ENCODE results near the gene STRAP.
A peak's percentile ranks its signal among the peaks of the same experiment; 100 is the strongest.
"Not testable (repeated sequence)": the region's sequence is repeated elsewhere in the genome, so short reads cannot be mapped to it uniquely, and the experiment has no call there.

Gene STRAP

DNA sequence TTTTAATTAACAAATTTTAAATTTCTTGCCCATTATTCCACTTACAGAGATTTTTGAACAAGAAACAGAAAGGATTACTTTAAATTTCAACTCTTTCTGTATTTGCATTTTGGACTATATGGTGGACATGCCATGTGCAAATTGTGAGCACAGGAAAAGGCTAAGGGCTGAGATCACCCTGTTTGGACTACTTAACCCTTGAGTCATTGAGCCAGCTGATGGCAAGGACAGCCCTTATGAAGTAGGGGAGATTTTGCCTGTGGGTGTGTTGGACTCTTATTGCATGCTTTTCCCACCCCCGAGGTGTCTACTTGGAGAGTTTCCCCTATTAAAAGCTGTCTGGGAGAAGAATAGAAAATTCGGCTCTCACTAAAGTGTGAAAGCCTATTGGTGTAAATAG is 46.2 kb downstream of the STRAP start:
- peak; percentile 84 for DNase-seq (ENCODE audit: low spot score)

DNA sequence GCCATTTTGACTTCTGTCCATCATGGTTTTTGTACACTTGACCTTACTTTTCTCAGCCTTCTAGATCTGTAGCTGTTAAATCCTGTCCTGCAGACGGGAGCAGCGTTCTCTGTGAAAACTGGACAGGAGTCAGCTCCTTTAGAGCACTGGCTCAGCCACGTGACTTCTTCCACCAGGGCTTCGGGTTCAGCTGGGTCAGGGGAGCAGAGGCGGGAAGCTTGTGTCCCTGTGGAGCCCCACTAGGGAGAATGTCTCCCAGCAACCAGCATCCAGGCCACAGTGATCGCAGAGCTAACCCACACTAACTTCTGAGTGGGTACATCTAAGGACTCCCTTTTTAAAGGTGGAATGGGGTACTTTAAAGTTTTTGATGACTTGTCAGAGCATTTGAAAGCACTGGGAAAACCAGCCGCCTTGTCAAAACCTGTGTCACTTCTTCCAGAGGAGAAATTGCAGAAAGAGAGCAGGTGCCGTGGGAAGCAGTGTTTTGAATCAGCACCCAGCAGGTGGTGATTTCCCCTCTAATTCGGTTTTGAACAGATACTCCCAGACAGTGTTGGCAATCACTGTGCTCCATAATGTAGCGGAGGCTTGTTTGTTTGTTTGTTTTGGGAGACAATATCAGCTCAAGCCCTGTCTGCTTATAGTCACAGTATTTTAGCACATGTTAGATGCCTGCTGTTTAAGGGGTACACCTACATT is 46.8 kb downstream of the STRAP start:
- no peak for DNase-seq (ENCODE audit: low spot score)

DNA sequence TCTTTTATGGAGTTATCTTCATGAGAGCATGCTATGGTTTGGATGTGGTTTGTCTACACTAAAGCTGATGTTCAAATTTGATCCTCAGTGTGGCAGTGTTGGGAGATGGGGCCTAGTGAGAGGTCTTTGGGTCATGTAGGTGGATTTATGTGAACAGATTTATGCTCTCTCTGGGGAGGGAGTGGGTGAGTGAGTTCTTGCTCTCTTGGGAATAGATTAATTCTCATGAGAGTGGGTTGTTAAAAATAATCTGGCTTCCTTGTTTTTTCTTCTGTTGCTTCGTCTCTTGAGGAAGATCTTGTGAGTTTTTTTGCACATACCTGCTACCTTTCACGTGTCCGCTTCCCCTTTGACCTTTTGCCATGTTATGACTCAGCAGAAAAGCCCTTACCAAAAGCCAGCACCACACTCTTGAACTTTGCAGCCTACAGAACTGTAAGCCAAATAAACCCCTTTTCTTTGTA is 49.4 kb downstream of the STRAP start:
- DNase-seq (ENCODE audit: low spot score), result no peak

DNA sequence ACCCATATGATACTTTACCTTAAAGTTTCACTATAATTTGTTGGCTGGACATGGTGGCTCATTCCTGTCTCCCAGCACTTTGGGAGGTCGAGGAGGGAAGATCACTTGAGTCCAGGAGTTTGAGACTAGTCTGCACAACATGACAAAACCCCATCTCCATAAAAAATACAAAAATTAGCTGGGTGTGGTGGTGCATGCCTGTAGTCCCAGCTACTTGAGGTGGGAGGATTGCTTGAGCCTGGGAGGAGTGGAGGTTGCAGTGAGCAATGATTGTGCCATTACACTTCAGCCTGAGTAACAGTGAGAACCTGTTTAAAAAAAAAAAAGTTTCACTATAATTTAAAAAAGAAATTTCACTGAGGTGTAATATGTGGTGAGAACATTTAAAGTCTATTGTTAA is 50.1 kb downstream of the STRAP start:
- DNase-seq (ENCODE audit: low spot score), result no peak

DNA sequence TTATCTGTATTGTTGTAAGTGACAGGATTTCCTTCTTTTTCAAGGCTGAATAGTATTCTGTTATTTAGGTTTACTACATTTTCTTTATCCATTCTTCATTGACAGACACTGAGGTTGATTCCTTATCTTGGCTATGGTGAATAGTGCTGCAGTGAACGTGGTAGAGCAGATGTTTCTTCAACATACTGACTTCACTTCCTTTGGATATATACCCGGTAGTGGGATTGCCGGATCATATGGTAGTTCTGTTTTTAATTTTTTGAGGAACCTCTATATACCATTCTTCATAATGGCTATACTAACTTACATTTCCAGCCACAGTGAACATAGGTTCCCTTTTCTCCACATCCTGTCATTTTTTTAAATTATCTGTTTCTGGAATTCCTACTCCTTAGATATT is 50.8 kb downstream of the STRAP start:
- no peak for DNase-seq (ENCODE audit: low spot score)

DNA sequence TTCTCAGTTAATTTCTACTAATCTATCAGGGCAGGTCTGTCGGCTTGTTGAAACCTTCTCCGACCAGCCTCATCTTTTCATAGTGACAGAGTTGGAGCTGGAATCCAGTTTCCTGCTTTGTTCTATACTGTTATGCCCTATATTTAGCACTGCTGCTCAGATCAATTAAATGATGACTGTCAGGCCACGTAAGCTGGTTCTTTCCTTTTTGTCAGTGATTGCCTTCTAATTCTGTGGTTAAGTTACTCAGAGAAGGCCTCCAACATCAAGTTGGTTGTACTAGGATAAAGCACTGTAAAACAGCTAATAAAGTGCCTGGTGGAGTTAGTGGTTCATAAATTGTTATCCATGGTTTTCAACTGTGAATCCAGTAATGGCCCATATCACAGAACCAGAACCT is 51.6 kb downstream of the STRAP start:
- DNase-seq (ENCODE audit: low spot score), result no peak

DNA sequence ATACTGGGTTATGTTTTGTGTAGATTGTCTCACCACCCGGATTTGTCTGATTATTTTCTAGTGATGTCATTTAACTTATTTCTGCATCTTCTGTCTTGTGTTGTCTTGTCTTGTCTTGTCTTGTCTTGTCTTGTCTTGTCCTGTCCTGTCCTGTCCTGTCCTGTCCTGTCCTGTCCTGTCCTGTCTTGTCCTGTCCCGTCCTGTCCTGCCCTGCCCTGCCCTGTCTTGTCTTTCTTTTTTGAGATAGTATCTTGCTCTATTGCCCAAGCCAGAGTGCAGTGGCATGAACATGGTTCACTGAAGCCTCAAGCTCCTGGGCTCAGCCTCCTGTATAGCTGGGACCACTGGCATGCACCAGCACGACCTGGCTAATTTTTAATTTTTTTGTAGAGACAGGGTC is 54.6 kb downstream of the STRAP start:
- DNase-seq (ENCODE audit: low spot score), result no peak

DNA sequence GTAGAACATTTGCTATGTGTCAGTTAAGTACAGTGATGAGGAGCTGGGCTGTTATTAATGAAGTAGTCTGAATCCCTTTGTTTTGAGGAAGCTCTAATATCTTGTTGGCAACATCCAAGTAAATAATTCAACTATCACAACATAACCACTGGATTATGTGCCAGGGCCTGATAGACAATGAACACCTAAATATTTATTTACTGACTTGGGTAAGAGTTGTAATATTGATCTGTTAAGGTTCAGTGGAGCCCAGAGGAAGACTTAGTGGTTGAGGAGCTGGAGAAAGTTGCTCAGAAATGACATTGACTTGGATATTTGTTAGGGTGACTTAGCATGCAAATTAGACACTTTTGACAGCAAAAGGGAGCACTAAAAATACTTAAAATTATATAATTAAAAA is 55.7 kb downstream of the STRAP start:
- DNase-seq (ENCODE audit: low spot score), result no peak

DNA sequence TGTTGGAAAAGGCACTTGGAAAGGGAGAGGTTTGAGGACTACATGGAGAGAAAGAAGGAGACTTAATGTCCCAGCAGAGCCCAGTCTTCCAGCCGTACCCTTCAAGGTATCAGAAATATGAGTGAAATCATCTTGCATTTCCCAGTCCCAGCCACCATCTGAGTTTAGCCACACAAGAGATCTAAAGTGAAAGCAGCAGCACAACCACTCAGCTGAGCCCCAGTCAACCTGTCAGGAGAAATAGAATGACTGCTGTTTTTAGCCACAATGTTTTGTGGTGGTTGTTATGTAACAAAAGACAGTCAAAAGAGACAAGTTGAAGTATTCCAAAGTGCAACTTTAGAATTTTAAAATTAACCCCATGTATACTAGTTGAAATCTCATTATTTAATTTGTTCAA is 56.9 kb downstream of the STRAP start:
- no peak for DNase-seq (ENCODE audit: low spot score)

DNA sequence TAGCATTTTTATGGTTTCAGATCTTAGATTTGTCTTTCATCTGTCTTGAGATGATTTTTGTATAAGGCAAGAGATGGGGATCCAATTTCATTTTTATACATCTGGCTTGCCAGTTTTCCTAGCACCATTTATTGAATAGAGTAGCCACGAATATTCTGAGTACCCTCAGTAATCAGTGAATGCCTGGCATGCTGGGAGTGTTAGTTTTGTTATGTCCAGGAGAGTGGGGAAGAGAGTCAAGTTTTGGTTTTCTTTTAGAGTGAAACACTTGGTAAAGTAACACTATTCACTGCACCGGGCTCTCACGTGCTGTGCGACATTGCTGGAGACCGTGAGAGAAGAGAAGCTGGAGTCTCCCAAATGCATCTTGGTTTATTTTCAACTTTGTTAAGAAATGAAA is 60.3 kb downstream of the STRAP start:
- DNase-seq (ENCODE audit: low spot score), result no peak

DNA sequence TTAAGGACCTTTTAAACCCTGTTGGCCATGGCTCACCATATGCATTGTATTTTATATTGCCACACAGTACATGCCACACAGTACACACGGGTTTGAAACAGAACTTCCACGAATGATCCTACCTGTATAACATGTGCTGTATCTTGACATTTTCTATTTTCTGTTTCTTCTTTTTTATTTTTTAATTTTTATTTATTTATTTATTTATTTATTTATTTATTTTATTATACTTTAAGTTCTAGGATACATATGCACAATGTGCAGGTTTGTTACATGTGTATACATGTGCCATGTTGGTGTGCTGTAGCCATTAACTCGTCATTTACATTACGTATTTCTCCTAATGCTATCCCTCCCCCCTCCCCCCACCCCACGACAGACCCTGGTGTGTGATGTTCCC is 61.3 kb downstream of the STRAP start:
- not testable (repeated sequence) for DNase-seq (ENCODE audit: low spot score)

DNA sequence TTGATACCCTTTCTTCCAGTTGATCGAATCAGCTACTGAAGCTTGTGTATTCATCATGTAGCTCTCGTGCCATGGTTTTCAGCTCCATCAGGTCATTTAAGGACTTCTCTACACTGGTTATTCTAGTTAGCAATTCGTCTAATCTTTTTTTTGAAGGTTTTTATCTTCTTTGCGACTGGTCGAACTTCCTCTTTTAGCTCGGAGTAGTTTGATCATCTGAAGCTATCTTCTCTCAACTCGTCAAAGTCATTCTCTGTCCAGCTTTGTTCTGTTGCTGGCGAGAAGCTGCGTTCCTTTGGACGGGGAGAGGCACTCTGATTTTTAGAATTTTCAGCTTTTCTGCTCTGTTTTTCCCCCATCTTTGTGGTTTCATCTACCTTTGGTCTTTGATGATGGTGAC is 66.3 kb downstream of the STRAP start:
- DNase-seq (ENCODE audit: low spot score), result not testable (repeated sequence)
